ENCODE results near the gene STAMBP.
"Not testable (repeated sequence)": the region's sequence is repeated elsewhere in the genome, so short reads cannot be mapped to it uniquely, and the experiment has no call there.

Gene STAMBP

GRCh38 chr2:73837847-73838585 lies 9.3 kb downstream of the STAMBP start:
- DNase-seq = peak; percentile 25

DNA sequence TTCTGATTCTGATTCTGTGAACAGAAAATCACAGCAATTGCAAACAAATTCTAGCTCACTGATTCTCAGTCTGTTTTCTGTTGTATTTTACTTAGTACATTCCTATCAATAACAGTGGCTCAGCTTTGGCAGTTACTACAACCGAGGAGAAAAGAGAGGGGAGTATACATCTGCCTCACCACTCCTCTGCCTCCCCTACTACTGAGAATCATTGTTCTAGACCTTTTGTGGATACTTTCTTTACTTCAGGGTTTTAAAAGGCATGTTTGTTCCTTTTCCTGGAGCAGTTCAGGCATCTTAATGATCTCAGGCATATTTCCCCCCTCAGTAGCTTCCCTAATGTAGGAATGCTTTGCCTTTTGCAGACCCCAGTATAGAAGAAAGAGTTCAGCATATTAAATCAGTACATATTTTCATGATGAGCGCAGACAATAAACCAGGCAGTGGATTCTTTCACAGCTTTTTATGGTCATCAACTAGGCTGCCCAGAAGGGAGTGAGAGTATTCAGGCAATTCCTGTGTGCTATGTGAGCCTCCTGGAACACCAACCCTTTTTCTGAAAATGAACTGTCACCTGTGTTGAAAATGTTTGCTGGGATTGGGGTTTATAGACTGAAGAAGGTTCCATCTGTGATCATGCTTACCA lies 10.3 kb downstream of the STAMBP start:
- no peak for DNase-seq

GRCh38 chr2:73839653-73840411 lies 11.1 kb downstream of the STAMBP start:
- DNase-seq = no peak

DNA sequence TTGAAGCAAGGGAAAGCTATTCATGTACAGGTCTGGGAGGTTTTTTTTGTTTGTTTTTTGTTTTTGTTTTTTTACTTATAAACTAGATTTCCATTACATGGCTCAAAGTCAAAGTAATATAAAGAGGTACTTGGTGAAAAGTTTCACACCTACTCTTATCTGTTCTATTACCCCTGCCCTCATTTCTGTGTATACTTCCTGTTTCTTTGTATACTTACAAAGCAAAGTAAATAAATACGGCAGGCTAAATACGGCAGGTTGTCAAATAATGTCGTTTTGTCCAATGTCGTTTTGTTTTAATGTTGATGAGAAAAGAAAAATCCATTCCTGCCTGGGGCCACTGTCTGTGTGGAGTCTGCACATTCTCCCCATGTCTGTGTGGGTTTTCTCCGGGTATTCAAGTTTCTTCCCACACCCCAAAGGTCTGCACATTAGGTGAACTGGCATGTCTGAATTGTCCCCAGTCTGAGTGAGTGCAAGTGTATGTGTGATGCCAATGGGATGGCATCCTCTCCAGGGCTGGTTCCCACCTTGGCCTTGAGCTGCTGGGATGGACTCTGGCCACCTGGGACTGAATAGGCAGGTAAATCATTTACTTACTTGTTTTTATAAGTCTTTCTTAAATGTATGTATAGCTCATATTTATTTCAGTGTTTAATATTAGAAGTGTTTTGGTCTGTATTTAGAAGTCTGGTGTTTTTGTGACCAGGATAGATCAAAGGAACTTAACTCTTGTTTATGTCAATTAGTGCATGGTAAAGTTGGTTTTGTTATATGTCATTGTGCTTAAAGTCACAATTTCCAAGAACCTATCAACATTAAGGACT lies 13.4 kb downstream of the STAMBP start:
- no peak for DNase-seq

GRCh38 chr2:73842739-73843019 lies 13.9 kb downstream of the STAMBP start:
- DNase-seq = no peak

GRCh38 chr2:73844087-73844486 lies 15.3 kb downstream of the STAMBP start:
- DNase-seq = no peak

DNA sequence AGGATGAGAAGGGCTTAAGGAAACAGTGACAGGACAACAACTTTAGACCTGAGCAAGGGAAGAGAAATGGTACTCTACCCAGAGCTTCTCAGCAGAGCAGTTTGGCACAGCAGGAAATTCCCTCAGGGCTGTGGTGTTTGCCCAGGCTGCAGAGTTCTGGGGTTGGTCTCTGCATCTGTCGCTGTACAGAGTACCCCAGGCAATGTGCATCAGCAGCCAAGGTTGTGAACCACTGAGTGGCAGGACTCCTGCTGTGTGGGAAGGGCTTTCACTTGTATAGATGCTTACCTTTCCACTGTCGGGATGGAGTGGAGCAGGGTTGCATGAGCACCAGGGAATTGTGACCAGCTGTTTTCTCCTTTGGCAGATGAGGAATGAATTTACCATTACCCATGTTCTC lies 21.2 kb downstream of the STAMBP start:
- DNase-seq = no peak

DNA sequence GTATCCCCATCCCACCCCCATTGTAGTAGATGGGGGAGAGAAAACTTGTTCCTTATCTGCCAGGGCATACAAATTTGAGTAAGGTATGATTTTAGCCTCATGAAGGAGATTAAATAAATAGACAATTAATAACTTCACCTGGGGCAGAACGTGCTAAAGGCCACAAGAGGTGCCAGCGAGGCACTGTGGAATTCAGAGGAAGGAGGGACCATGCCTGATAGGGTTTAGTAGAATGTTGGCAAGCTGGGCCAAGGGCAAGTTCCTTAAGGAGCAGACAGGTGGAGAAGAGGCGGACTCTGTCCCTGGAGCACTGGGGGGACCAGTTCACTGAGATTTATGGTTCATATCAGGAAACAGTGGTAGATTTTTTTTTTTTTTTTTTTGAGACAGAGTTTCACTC lies 22.5 kb downstream of the STAMBP start:
- DNase-seq = no peak

DNA sequence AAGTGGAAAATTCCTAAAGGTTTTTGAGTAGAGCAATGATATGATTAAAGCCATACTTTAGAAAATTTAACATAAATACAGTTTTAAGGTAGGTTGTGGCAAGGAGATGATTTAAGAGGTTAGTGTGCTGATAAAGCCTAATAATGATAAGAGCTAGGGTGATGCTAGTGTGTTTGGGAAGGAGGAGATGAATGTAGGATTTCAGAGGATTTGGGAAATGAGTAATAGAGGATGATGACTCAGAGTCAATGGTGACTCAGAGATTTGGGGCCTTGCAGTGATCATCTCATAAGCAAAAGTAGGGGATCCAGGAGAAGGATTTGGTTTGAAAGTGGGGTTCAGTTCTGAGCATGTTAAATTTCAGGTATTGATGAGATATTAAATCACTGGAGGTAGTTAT lies 23.3 kb downstream of the STAMBP start:
- no peak for DNase-seq

GRCh38 chr2:73855526-73855925 lies 26.8 kb downstream of the STAMBP start:
- DNase-seq = no peak

DNA sequence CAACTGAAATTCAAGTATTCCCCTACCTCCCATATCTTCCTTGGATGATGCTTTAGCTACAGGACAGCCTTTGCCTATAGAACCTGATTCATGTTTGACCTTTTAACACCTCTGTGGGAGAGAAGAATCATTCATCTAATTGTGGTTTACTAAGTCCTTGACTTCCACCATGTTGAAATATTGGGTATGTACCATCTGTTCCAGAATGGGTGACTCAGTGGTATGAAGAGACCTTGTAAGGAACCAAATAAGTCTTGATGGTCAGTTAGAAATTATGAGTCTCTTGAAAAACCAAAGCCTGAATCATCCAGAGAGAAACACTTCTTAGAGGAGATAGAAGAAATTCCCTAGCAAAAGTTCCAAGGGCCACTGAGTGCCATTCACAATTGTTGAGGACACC lies 27.5 kb downstream of the STAMBP start:
- no peak for DNase-seq

GRCh38 chr2:73859721-73860586 lies 31.2 kb downstream of the STAMBP start:
- no peak for DNase-seq

GRCh38 chr2:73862987-73863386 lies 34.2 kb downstream of the STAMBP start:
- no peak for DNase-seq

- no peak for DNase-seq
Measured at GRCh38 chr2:73868204-73868978, 39.6 kb downstream of the STAMBP start.

GRCh38 chr2:73870084-73870483 lies 41.3 kb downstream of the STAMBP start:
- DNase-seq = no peak

GRCh38 chr2:73877071-73877802 lies 48.5 kb downstream of the STAMBP start:
- DNase-seq = peak; percentile 9

DNA sequence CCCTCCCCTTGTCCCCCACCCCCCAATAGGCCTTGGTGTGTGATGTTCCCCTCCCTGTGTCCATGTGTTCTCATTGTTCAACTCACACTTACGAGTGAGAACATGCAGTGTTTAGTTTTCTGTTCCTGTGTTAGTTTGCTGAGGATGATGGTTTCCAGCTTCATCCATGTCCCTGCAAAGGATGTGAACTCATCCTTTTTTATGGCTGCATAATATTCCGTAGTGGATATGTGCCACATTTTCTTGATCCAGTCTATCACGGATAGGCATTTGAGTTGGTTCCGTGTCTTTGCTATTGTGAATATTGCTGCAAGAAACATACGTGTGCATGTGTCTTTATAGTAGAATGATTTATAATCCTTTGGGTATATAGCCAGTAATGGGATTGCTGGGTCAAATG lies 49.2 kb downstream of the STAMBP start:
- not testable (repeated sequence) for DNase-seq

- DNase-seq = no peak
Measured at GRCh38 chr2:73885406-73885805, 56.6 kb downstream of the STAMBP start.

DNA sequence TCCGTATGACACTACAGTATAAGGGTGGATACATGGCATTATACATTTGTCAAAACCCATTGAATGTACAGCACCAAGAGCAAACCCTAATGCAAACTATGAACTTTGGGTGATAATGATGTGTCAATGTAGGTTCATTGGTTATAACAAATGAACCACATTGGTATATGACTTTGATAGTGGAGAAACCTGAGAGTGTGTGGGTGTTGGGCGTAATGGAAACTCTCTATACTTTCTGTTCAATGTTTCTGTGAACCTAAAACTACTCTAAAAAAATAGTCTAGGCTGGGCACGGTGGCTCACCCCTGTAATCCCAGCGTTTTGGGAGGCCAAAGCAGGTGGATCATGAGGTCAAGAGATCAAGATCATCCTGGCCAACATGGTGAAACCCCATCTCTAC lies 57.6 kb downstream of the STAMBP start:
- no peak for DNase-seq

GRCh38 chr2:73887596-73888353 lies 59.0 kb downstream of the STAMBP start:
- not testable (repeated sequence) for DNase-seq
